Esophagus squamous epithelium (tissue), 5 donors: ENCODE data around the gene CACNB4. TPM values are rescaled to one million over a fixed set of nuclear protein-coding genes. Genes with fewer than 3 reads are reported as not detected.
"Not testable (repeated sequence)": the region's sequence is repeated elsewhere in the genome, so short reads cannot be mapped to it uniquely, and the experiment has no call there.

Experiments
- DNase-seq: peaks from one replicate; lab custom pipeline; 2025; lab: John Stamatoyannopoulos, UW
- H3K27ac ChIP-seq, 4 donors: fragments of 200-600 bp; sonication (generic); one replicate each; pipeline ENCODE4 v1.5.1; 2016 to 2019; ENCODE audit warnings: mild to moderate bottlenecking in 1 of 4
- H3K27me3 ChIP-seq, 4 donors: fragments of 200-600 bp; sonication (generic); 1 replicate in 3 of 4; 2 replicates in 1 of 4; pipeline versions ENCODE4 v1.5.1 to v1.6.0; 2017 to 2021; ENCODE audit warnings: antibody characterized with exemption in 1 of 4
- H3K36me3 ChIP-seq, 3 donors: fragments of 200-600 bp; sonication (generic); one replicate each; pipeline ENCODE4 v1.5.1; 2016 to 2019
- H3K4me1 ChIP-seq, 3 donors: fragments of 200-600 bp; sonication (generic); one replicate each; pipeline ENCODE4 v1.5.1; 2017 to 2019
- H3K4me3 ChIP-seq, 4 donors: fragments of 200-600 bp; sonication (generic); 1 replicate in 3 of 4; 2 replicates in 1 of 4; pipeline ENCODE4 v1.5.1; 2016 to 2019; ENCODE audit warnings: mild to moderate bottlenecking in 2 of 4, moderate library complexity in 1 of 4
- H3K9me3 ChIP-seq, 3 donors: fragments of 200-600 bp; sonication (generic); one replicate each; pipeline ENCODE4 v1.5.1; 2016 to 2019
- CTCF ChIP-seq, 6 experiments: fragments of 450-650 bp in 4 of 6; fragments of 200-600 bp in 2 of 6; sonication (generic) in 2 of 6; IDR thresholded peaks; one replicate each; pipeline ENCODE4 v1.5.1; 2016 to 2019; ENCODE audit warnings: antibody characterized with exemption in 6 of 6, mild to moderate bottlenecking in 4 of 6, moderate library complexity in 4 of 6
- POLR2A ChIP-seq, 4 donors: fragments of 450-650 bp; IDR thresholded peaks; one replicate each; pipeline ENCODE4 v1.6.1; 2017; ENCODE audit warnings: antibody characterized with exemption in 4 of 4, mild to moderate bottlenecking in 4 of 4, moderate library complexity in 3 of 4
- WGBS, 2 donors: methylation state at CpG; one replicate each; pipeline ENCODE4 v1.1.5; 2018; 5-methylcytosine and 5-hydroxymethylcytosine counted together
- intact Hi-C: fragments of 100-400 bp; cut with DNase I; formaldehyde crosslinking; loops from one replicate; pipeline ENCODE4 v1.15.0; 2022
- total RNA-seq, 4 donors: library from RNA; depleted of rRNA; stranded (reverse); fragments of >200 nt; gene quantifications; one replicate each; pipeline ENCODE4 v1.1.0, GENCODE V29; 2016
- donor health status: DM: yes; HTN: yes; CAD: no.

Gene CACNB4
- total RNA-seq, 4 donors from 2014 or later = 6.1 to 11.1 (median 7.2) TPM

- intact Hi-C loops = no loop called here
- no peaks in the 10 kb centered on the region for H3K27me3 ChIP-seq
- no peak overlapping the region for H3K27ac ChIP-seq
- no peaks in the 10 kb centered on the region for H3K9me3 ChIP-seq
- TF ChIP-seq CTCF (IDR thresholded peaks at IDR 0.05) (no peak), POLR2A (IDR thresholded peaks at IDR 0.05) (no peak)
- peaks cover 0 to 5% (median 0%) of the 10 kb centered on the region in 3 donors for H3K36me3 ChIP-seq
- no peak overlapping the region for H3K4me3 ChIP-seq
- no peak for DNase-seq
- peaks cover 0 to 11% (median 6%) of the 10 kb centered on the region in 3 donors for H3K4me1 ChIP-seq
Observed at GRCh38 chr2:151878204-151878603, 220.6 kb downstream of the CACNB4 start.

GRCh38 chr2:151875631-151876030 lies 223.2 kb downstream of the CACNB4 start:
- peaks cover 0 to 11% (median 6%) of the 10 kb centered on the region in 3 donors for H3K4me1 ChIP-seq
- H3K36me3 ChIP-seq, H3K27me3 ChIP-seq, H3K4me3 ChIP-seq, intact Hi-C loops, H3K9me3 ChIP-seq, H3K27ac ChIP-seq, DNase-seq: not testable (repeated sequence)
- no CpG with 5 or more reads among the region's 34 CpGs for WGBS, 2 donors

- H3K36me3 ChIP-seq = no peaks in the 10 kb centered on the region
- WGBS, 2 donors = 83 to 86% methylated on average over 3 of the region's 3 CpGs
- H3K27ac ChIP-seq = no peak overlapping the region
- DNase-seq = no peak
- H3K4me3 ChIP-seq = no peak overlapping the region
- no peaks in the 10 kb centered on the region for H3K4me1 ChIP-seq
- no peaks in the 10 kb centered on the region for H3K27me3 ChIP-seq
- TF ChIP-seq CTCF (IDR thresholded peaks at IDR 0.05) (no peak), POLR2A (IDR thresholded peaks at IDR 0.05) (no peak)
- H3K9me3 ChIP-seq = no peaks in the 10 kb centered on the region
- intact Hi-C loops = no loop called here
Observed at GRCh38 chr2:151872463-151872862, 226.4 kb downstream of the CACNB4 start.

- H3K27ac ChIP-seq = no peak overlapping the region
- intact Hi-C loops = no loop called here
- no peaks in the 10 kb centered on the region for H3K4me1 ChIP-seq
- no peaks in the 10 kb centered on the region for H3K36me3 ChIP-seq
- DNase-seq = no peak
- TF ChIP-seq CTCF (IDR thresholded peaks at IDR 0.05) = no peak
- no peak for TF ChIP-seq POLR2A (IDR thresholded peaks at IDR 0.05)
- 81 to 92% methylated on average over 2 to 5 of the region's 5 CpGs for WGBS, 2 donors
- H3K4me3 ChIP-seq = no peak overlapping the region
- no peaks in the 10 kb centered on the region for H3K9me3 ChIP-seq
- H3K27me3 ChIP-seq = no peaks in the 10 kb centered on the region
Observed at GRCh38 chr2:151869291-151869690, 229.6 kb downstream of the CACNB4 start.

GRCh38 chr2:151862700-151863099 lies 236.1 kb downstream of the CACNB4 start:
- intact Hi-C loops = no loop called here
- TF ChIP-seq POLR2A (IDR thresholded peaks at IDR 0.05) (no peak), CTCF (IDR thresholded peaks at IDR 0.05) (no peak)
- WGBS, 2 donors = 67 to 81% methylated on average over 5 of the region's 5 CpGs
- H3K9me3 ChIP-seq = no peaks in the 10 kb centered on the region
- H3K27me3 ChIP-seq = no peaks in the 10 kb centered on the region
- no peak overlapping the region for H3K27ac ChIP-seq
- no peak for DNase-seq
- no peaks in the 10 kb centered on the region for H3K36me3 ChIP-seq
- H3K4me1 ChIP-seq = no peaks in the 10 kb centered on the region
- no peak overlapping the region for H3K4me3 ChIP-seq

- Histone ChIP-seq H3K27me3 (no peaks in the 10 kb centered on the region), H3K9me3 (no peaks in the 10 kb centered on the region), H3K4me1 (peaks cover 0 to 4% (median 0%) of the 10 kb centered on the region in 3 donors), H3K27ac (no peak overlapping the region), H3K4me3 (no peak overlapping the region), H3K36me3 (no peaks in the 10 kb centered on the region)
- 78 to 80% methylated on average over 4 of the region's 4 CpGs for WGBS, 2 donors
- DNase-seq = no peak
- TF ChIP-seq CTCF (IDR thresholded peaks at IDR 0.05) (no peak), POLR2A (IDR thresholded peaks at IDR 0.05) (no peak)
- intact Hi-C loops = no loop called here
Observed at GRCh38 chr2:151861174-151861573, 237.7 kb downstream of the CACNB4 start.
